HUES6 (cell line): Measurements from ENCODE around the gene DOC2A.

Source experiments
- H3K27ac ChIP-seq: 2 replicates; pipeline ENCODE4 v1.7.0; 2013; ENCODE audit warnings: low read depth, mild to moderate bottlenecking, low read length, inconsistent platforms
- H3K27me3 ChIP-seq: 2 replicates; pipeline ENCODE4 v1.6.1; 2013; ENCODE audit warnings: low read length; ENCODE audit not compliant: control insufficient read depth, insufficient read depth
- H3K36me3 ChIP-seq: 2 replicates; pipeline ENCODE4 v1.6.1; 2013; ENCODE audit warnings: low read length; ENCODE audit not compliant: control insufficient read depth, insufficient read depth
- H3K4me1 ChIP-seq: 2 replicates; pipeline ENCODE4 v1.6.1; 2013; ENCODE audit warnings: low read length; ENCODE audit not compliant: control insufficient read depth, insufficient read depth
- H3K4me3 ChIP-seq: 2 replicates; pipeline ENCODE4 v1.5.1; 2013; ENCODE audit warnings: low read depth, low read length
- H3K9ac ChIP-seq: one replicate; pipeline ENCODE4 v1.6.1; 2013; ENCODE audit warnings: mild to moderate bottlenecking, low read length
- H3K9me3 ChIP-seq: 2 replicates; pipeline ENCODE4 v1.6.1; 2013; ENCODE audit warnings: low read depth, low read length; ENCODE audit not compliant: control insufficient read depth, insufficient read depth

The DOC2A gene

GRCh38 chr16:29993191-29993902 is 17.5 kb downstream of the DOC2A start:
- no peak overlapping the region for H3K4me3 ChIP-seq
- no peaks in the 10 kb centered on the region for H3K4me1 ChIP-seq
- H3K9ac ChIP-seq, result no peak overlapping the region
- peaks cover 58% of the 10 kb centered on the region for H3K36me3 ChIP-seq
- no peaks in the 10 kb centered on the region for H3K9me3 ChIP-seq
- H3K27me3 ChIP-seq, result no peaks in the 10 kb centered on the region
- H3K27ac ChIP-seq, result no peak overlapping the region

- Histone ChIP-seq H3K4me3 (no peak overlapping the region), H3K9ac (no peak overlapping the region), H3K27me3 (no peaks in the 10 kb centered on the region), H3K4me1 (no peaks in the 10 kb centered on the region), H3K36me3 (peaks cover 64% of the 10 kb centered on the region), H3K9me3 (no peaks in the 10 kb centered on the region), H3K27ac (no peak overlapping the region)
Observed at GRCh38 chr16:29992344-29992967, 18.4 kb downstream of the DOC2A start.

GRCh38 chr16:29991571-29991904 is 19.3 kb downstream of the DOC2A start:
- Histone ChIP-seq H3K4me3 (no peak overlapping the region), H3K9me3 (no peaks in the 10 kb centered on the region), H3K4me1 (no peaks in the 10 kb centered on the region), H3K27me3 (no peaks in the 10 kb centered on the region), H3K36me3 (peaks cover 73% of the 10 kb centered on the region), H3K9ac (no peak overlapping the region), H3K27ac (no peak overlapping the region)

- H3K4me1 ChIP-seq, result no peaks in the 10 kb centered on the region
- peaks cover 78% of the 10 kb centered on the region for H3K36me3 ChIP-seq
- no peaks in the 10 kb centered on the region for H3K27me3 ChIP-seq
- H3K9me3 ChIP-seq, result no peaks in the 10 kb centered on the region
- no peak overlapping the region for H3K9ac ChIP-seq
- no peak overlapping the region for H3K27ac ChIP-seq
- H3K4me3 ChIP-seq, result no peak overlapping the region
Observed at GRCh38 chr16:29990883-29991570, 19.8 kb downstream of the DOC2A start.

DNA sequence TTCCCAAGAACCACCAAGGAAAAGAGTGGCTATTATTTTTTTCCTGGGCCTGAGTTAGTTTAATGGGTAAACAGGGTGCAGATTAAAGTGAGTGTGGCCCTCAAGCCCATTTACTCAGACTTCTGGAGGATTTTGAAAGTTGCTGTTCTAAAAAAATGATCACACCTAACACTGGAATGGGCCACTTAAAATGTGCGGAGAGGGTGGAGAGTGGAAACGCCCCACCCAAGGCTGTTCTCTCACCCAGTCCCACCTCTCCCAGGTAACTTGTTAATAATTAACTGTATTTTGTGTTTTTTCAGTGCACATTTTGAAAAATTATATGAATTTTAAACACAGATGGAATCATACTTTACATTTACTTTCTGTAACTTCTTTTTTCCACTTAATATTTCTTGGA is 20.8 kb downstream of the DOC2A start:
- Histone ChIP-seq H3K9me3 (no peaks in the 10 kb centered on the region), H3K36me3 (peaks cover 88% of the 10 kb centered on the region), H3K4me3 (no peak overlapping the region), H3K27me3 (no peaks in the 10 kb centered on the region), H3K27ac (no peak overlapping the region), H3K9ac (no peak overlapping the region), H3K4me1 (no peaks in the 10 kb centered on the region)

DNA sequence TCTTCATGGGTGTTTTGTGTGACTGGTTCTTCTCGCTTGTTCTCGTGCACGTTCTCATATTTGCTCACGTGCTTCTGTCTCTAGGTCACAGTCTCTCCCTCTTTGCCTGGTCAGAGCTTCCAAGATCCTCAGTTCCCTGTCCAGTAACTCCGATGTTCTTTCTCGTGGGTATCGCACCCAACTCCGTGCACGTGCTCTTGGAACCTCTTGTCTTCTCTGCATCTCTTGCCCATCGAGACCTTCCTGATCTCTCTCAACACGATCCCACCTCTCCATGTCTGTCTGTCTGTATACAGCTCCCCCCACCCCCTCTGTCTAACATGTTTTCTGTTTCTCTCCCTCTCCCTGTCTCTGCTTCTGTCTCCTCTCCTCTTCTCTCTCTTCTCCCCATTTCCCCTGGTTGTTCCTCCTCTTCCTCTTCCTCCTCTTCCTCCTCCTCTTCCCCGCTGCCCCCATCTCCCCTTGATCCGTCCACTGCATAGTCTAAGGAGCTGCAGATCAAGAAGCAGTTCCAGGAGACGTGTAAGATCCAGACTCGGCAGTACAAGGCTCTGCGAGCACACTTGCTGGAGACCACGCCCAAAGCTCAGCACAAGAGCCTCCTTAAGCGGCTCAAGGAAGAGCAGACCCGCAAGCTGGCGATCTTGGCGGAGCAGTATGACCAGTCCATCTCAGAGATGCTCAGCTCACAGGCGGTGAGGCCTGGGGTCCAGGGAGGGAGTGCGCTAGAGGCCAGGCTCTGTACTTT is 21.5 kb downstream of the DOC2A start:
- H3K36me3 ChIP-seq, result peaks cover 96% of the 10 kb centered on the region
- H3K9ac ChIP-seq, result no peak overlapping the region
- H3K9me3 ChIP-seq, result no peaks in the 10 kb centered on the region
- H3K27me3 ChIP-seq, result no peaks in the 10 kb centered on the region
- H3K27ac ChIP-seq, result no peak overlapping the region
- H3K4me3 ChIP-seq, result no peak overlapping the region
- H3K4me1 ChIP-seq, result no peaks in the 10 kb centered on the region

DNA sequence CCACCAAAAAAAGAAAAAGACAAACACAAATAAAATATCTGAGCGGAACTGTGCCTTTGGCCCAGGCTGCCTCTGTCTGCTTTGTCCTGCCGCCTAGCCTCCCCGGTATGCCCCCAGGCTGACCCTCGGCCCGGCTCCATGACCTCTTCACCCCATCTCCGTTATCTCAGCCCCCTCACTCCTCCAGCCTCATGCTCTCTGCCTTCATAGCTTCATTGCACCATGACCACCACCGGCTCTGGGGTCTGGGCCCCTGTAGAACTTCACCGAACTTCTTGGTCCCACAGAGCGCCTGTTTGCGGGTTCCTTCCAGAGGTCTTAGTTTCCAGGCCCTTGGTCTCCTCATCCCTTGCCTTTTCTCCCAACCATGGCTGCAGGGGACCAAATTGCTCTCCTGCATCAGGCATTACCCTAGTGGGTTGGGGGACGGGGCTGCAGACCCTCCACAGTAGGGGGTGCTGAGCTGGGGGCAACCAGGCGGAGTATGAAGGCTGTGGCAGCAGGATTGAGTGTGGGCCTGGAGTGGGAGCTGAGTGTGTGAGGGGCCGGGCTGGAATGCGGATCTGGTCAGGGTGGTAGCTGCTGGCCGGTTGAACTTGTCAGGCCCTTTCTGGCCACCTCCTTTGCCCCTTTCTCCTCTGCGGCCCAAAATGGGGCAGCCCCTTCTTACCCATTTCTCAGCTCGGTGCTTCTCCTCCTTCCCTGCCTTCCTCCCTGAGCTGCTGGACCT is 22.3 kb downstream of the DOC2A start:
- Histone ChIP-seq H3K36me3 (peaks cover 98% of the 10 kb centered on the region), H3K9me3 (no peaks in the 10 kb centered on the region), H3K27ac (no peak overlapping the region), H3K4me3 (no peak overlapping the region), H3K4me1 (no peaks in the 10 kb centered on the region), H3K27me3 (no peaks in the 10 kb centered on the region), H3K9ac (no peak overlapping the region)

- H3K36me3 ChIP-seq, result peaks cover 98% of the 10 kb centered on the region
Observed at GRCh38 chr16:29987371-29988085, 23.3 kb downstream of the DOC2A start.

DNA sequence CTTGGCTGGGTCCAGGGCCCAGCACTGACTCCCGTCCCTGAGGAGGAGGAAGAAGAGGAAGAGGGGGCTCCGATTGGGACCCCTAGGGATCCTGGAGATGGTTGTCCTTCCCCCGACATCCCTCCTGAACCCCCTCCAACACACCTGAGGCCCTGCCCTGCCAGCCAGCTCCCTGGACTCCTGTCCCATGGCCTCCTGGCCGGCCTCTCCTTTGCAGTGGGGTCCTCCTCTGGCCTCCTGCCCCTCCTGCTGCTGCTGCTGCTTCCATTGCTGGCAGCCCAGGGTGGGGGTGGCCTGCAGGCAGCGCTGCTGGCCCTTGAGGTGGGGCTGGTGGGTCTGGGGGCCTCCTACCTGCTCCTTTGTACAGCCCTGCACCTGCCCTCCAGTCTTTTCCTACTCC is 23.9 kb downstream of the DOC2A start:
- H3K9me3 ChIP-seq, result no peaks in the 10 kb centered on the region
- H3K9ac ChIP-seq, result no peak overlapping the region
- H3K4me3 ChIP-seq, result no peak overlapping the region
- H3K4me1 ChIP-seq, result no peaks in the 10 kb centered on the region
- H3K27me3 ChIP-seq, result no peaks in the 10 kb centered on the region
- peaks cover 98% of the 10 kb centered on the region for H3K36me3 ChIP-seq
- H3K27ac ChIP-seq, result no peak overlapping the region

More at GRCh38 chr16:29987371-29988085, 23.3 kb downstream of the DOC2A start:
- Histone ChIP-seq H3K27ac (no peak overlapping the region), H3K27me3 (no peaks in the 10 kb centered on the region), H3K4me1 (no peaks in the 10 kb centered on the region), H3K4me3 (no peak overlapping the region), H3K9me3 (no peaks in the 10 kb centered on the region), H3K9ac (no peak overlapping the region)

- Histone ChIP-seq H3K4me1 (no peaks in the 10 kb centered on the region), H3K36me3 (peaks cover 98% of the 10 kb centered on the region), H3K9me3 (no peaks in the 10 kb centered on the region), H3K27me3 (no peaks in the 10 kb centered on the region), H3K27ac (no peak overlapping the region), H3K9ac (no peak overlapping the region), H3K4me3 (no peak overlapping the region)
Observed at GRCh38 chr16:29986231-29986630, 24.6 kb downstream of the DOC2A start.
